Gastroesophageal sphincter (tissue), 4 donors: Measurements from ENCODE around the gene RPS18. TPM values are rescaled to one million over a fixed set of nuclear protein-coding genes. Genes with fewer than 3 reads are reported as not detected.

Source experiments
- ATAC-seq: fragments of 150-250 bp; one replicate; pipeline ENCODE4 v1.9.1; 2016; ENCODE audit warnings: mild to moderate bottlenecking, moderate library complexity
- H3K27ac ChIP-seq, 4 donors: fragments of 200-600 bp; sonication (generic) in 3 of 4; 1 replicate in 3 of 4; 2 replicates in 1 of 4; pipeline ENCODE4 v1.5.1; 2016 to 2019
- H3K27me3 ChIP-seq: fragments of 200-600 bp; sonication (generic); one replicate; pipeline ENCODE4 v1.5.1; 2019
- H3K36me3 ChIP-seq, 2 donors: fragments of 200-600 bp; sonication (generic); one replicate each; pipeline ENCODE4 v1.5.1; 2019; ENCODE audit warnings: control low read depth in 1 of 2
- H3K4me1 ChIP-seq, 3 donors: fragments of 200-600 bp; sonication (generic); 1 replicate in 2 of 3; 2 replicates in 1 of 3; pipeline ENCODE4 v1.5.1; 2016 to 2019; ENCODE audit warnings: control low read depth in 2 of 3
- H3K4me3 ChIP-seq, 2 donors: fragments of 200-600 bp; sonication (generic); one replicate each; pipeline ENCODE4 v1.5.1; 2019; ENCODE audit warnings: mild to moderate bottlenecking in 1 of 2, moderate library complexity in 1 of 2
- H3K9me3 ChIP-seq, 3 donors: fragments of 200-600 bp; sonication (generic); one replicate each; pipeline ENCODE4 v1.5.1; 2017 to 2019; ENCODE audit warnings: control low read depth in 2 of 3
- CTCF ChIP-seq, 4 experiments: fragments of 200-600 bp in 2 of 4; fragments of 450-650 bp in 2 of 4; sonication (generic) in 1 of 4; IDR thresholded peaks; one replicate each; pipeline ENCODE4 v1.5.1; 2017 to 2019; ENCODE audit warnings: antibody characterized with exemption in 4 of 4, mild to moderate bottlenecking in 2 of 4, moderate library complexity in 2 of 4
- EP300 ChIP-seq: sonication (generic); formaldehyde crosslinking; IDR thresholded peaks from one replicate; pipeline ENCODE4 v1.6.1; 2017; ENCODE audit warnings: antibody characterized with exemption, mild to moderate bottlenecking
- POLR2A ChIP-seq, 2 donors: fragments of 450-650 bp; IDR thresholded peaks; one replicate each; pipeline ENCODE4 v1.6.1; 2017; ENCODE audit warnings: antibody characterized with exemption in 2 of 2, mild to moderate bottlenecking in 2 of 2, moderate library complexity in 1 of 2
- POLR2AphosphoS5 ChIP-seq: sonication (generic); formaldehyde crosslinking; IDR thresholded peaks from one replicate; pipeline ENCODE4 v1.6.1; 2017; ENCODE audit warnings: antibody characterized with exemption
- WGBS, 2 donors: methylation state at CpG; one replicate each; pipeline ENCODE4 v1.1.5; 2018; ENCODE audit warnings: low coverage in 1 of 2; 5-methylcytosine and 5-hydroxymethylcytosine counted together
- total RNA-seq, 4 donors: library from RNA; depleted of rRNA; stranded (reverse); fragments of >200 nt; gene quantifications; one replicate each; pipeline ENCODE4 v1.1.0, GENCODE V29; 2016

The RPS18 gene
- total RNA-seq, 4 donors from 2014 or later = 1,175 to 3,464 (median 2,399) TPM

- no peak for TF ChIP-seq CTCF (IDR thresholded peaks at IDR 0.05)
- Histone ChIP-seq H3K27me3 (no peaks in the 10 kb centered on the region), H3K4me1 (peaks cover 3 to 35% (median 14%) of the 10 kb centered on the region in 3 donors), H3K27ac (peak overlapping the region; percentile 15 to 86 (median 82)), H3K4me3 (peak overlapping the region; percentile 64 to 69), H3K36me3 (peaks cover 0 to 75% of the 10 kb centered on the region in 2 donors), H3K9me3 (no peaks in the 10 kb centered on the region)
- no peak for ATAC-seq
- WGBS, 2 donors = 0% methylated on average over 4 of the region's 14 CpGs; no CpG with 5 or more reads in 1 of the 2 donors
Observed at GRCh38 chr6:33289784-33290315, 18.0 kb downstream of the RPS18 start.

- peaks cover 3 to 35% (median 14%) of the 10 kb centered on the region in 3 donors for H3K4me1 ChIP-seq
- WGBS, 2 donors = 34% methylated on average over 2 of the region's 7 CpGs; no CpG with 5 or more reads in 1 of the 2 donors
- no peaks in the 10 kb centered on the region for H3K9me3 ChIP-seq
- peak overlapping the region in 1 of 4 donors; percentile 86 for H3K27ac ChIP-seq
- H3K36me3 ChIP-seq = peaks cover 0 to 75% of the 10 kb centered on the region in 2 donors
- no peak for ATAC-seq
- TF ChIP-seq EP300 (no peak), POLR2A (IDR thresholded peaks at IDR 0.05) (no peak), POLR2AphosphoS5 (no peak), CTCF (IDR thresholded peaks at IDR 0.05) (no peak)
- no peaks in the 10 kb centered on the region for H3K27me3 ChIP-seq
- peak overlapping the region in 1 of 2 donors; percentile 69 for H3K4me3 ChIP-seq
Observed at GRCh38 chr6:33290459-33290858, 18.6 kb downstream of the RPS18 start.

- Histone ChIP-seq H3K4me1 (peaks cover 3 to 47% (median 21%) of the 10 kb centered on the region in 3 donors), H3K4me3 (no peak overlapping the region), H3K27ac (no peak overlapping the region), H3K9me3 (no peaks in the 10 kb centered on the region), H3K36me3 (peaks cover 0 to 64% of the 10 kb centered on the region in 2 donors), H3K27me3 (no peaks in the 10 kb centered on the region)
- 20 to 75% methylated on average over 1 to 4 of the region's 16 CpGs for WGBS, 2 donors
- ATAC-seq = no peak
- no peak for TF ChIP-seq CTCF (IDR thresholded peaks at IDR 0.05)
- no peak for TF ChIP-seq EP300
- TF ChIP-seq POLR2A (IDR thresholded peaks at IDR 0.05) = no peak
- no peak for TF ChIP-seq POLR2AphosphoS5
Observed at GRCh38 chr6:33292996-33293682, 21.3 kb downstream of the RPS18 start.

- no peak for ATAC-seq
- H3K36me3 ChIP-seq = peaks cover 0 to 64% of the 10 kb centered on the region in 2 donors
- TF ChIP-seq POLR2AphosphoS5 (no peak), CTCF (IDR thresholded peaks at IDR 0.05) (no peak), EP300 (no peak), POLR2A (IDR thresholded peaks at IDR 0.05) (no peak)
- no peaks in the 10 kb centered on the region for H3K9me3 ChIP-seq
- H3K4me3 ChIP-seq = no peak overlapping the region
- H3K27me3 ChIP-seq = no peaks in the 10 kb centered on the region
- whole genome bisulfite sequencing, 2 donors = 35 to 46% methylated on average over 8 to 10 of the region's 10 CpGs
- peaks cover 0 to 43% (median 16%) of the 10 kb centered on the region in 3 donors for H3K4me1 ChIP-seq
- no peak overlapping the region for H3K27ac ChIP-seq
Observed at GRCh38 chr6:33294086-33294823, 22.4 kb downstream of the RPS18 start.
